ENCODE data around the gene VSIG2. TPM values are rescaled to one million over a fixed set of nuclear protein-coding genes. Genes with fewer than 3 reads are reported as not detected.

The VSIG2 gene
- total RNA-seq, 4 donors from 2014 or later = not detected

GRCh38 chr11:124757320-124757719 lies 5.3 kb upstream of the VSIG2 start:
- no peak for TF ChIP-seq CTCF (IDR thresholded peaks at IDR 0.05; ENCODE audit: low read depth)

- no peak for TF ChIP-seq CTCF (IDR thresholded peaks at IDR 0.05; ENCODE audit: low read depth)
Observed at GRCh38 chr11:124756753-124757227, 4.7 kb upstream of the VSIG2 start.

- no peak for TF ChIP-seq CTCF (IDR thresholded peaks at IDR 0.05; ENCODE audit: low read depth)
Observed at GRCh38 chr11:124756033-124756752, 4.1 kb upstream of the VSIG2 start.

- no peak for TF ChIP-seq CTCF (IDR thresholded peaks at IDR 0.05; ENCODE audit: low read depth)
Observed at GRCh38 chr11:124754710-124755109, 2.7 kb upstream of the VSIG2 start.

DNA sequence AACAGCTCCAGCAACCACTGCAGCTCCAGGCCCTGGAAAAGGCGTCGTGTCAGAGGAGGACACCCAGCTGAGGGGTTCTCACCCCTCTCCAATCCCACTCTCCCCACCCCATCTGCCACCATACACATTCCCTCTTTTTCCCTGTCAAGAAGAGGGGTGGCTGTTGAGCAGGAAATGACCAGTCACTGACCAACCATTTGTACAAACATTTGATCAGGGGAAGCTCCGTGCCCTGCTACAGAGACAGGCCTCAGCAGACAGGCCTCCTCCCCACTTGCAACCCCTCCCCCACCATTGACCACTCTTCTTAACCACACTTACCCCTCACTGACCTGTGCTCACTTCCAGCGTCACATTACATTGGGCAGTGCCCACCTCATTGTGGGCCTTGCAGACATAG lies 2.3 kb upstream of the VSIG2 start:
- no peak for TF ChIP-seq CTCF (IDR thresholded peaks at IDR 0.05; ENCODE audit: low read depth)

DNA sequence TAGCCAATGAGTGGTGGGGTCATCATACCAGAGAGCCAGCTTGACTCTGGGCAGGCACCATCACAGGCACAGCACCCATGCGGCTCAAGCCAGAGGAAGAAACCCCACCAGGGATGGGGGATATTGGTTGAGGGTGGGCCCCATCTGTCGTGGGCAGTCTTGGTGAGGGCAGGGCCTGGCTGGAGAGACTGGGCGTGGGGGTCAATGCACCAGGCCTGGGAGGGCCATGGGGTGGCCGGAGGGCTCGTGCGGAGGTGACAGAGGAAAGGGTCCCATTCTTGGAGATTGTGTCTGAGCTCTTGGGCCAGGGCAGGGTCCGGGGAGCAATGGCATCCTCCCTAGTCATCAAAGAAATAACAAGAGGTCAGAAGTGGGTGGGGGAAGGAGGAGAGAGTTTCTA lies 1.6 kb upstream of the VSIG2 start:
- no peak for TF ChIP-seq CTCF (IDR thresholded peaks at IDR 0.05; ENCODE audit: low read depth)

GRCh38 chr11:124753205-124753604 lies 1.1 kb upstream of the VSIG2 start:
- TF ChIP-seq CTCF (IDR thresholded peaks at IDR 0.05; ENCODE audit: low read depth) = no peak

Measured in subcutaneous adipose tissue (tissue), 4 donors.